SKM-1 (cell line): ENCODE results near the gene IFITM5.

ENCODE experiments used
- DNase-seq: peaks from one replicate; lab custom pipeline; 2025; ENCODE audit not compliant: unreplicated experiment; lab: John Stamatoyannopoulos, UW

IFITM5 gene

DNA sequence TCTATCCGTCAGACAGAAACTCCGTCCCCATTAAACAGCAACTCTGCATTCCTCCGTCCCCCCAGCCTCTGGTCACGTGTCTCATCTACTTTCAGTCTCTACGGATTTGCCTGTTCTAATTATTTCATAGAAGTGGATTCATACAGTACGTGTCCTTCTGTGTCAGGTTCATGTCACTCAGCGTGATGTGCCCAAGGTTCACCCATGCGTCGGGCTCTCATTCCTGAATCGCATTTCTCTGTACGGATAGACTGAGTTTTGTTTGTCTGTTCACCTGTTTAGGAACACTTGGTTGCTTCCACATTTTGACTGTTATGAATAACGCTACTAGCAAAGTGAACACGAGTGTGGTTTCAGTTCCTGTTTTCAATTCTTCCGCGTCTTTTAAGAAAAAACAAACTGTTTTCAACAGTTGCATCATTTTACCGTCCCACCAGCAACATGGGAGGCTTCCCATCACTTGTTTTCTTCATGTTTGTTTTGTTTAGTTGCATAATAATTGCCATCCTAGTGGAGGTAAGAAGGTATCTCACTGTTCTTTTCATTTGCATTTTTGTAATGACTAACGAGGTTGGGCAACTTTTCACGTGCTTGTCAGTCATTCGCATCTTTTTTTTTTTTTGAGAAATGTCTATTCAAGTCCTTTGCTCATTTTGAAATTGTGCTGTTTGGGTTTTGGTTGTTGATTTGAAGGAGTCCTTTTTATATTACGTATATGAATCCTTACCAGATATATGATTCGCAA, 30.0 kb downstream of the IFITM5 start:
- peak; percentile 82 for DNase-seq

- peak; percentile 78 for DNase-seq
Observed at GRCh38 chr11:268716-269145, 30.6 kb downstream of the IFITM5 start.

GRCh38 chr11:267491-267994, 31.8 kb downstream of the IFITM5 start:
- peak; percentile 37 for DNase-seq

DNA sequence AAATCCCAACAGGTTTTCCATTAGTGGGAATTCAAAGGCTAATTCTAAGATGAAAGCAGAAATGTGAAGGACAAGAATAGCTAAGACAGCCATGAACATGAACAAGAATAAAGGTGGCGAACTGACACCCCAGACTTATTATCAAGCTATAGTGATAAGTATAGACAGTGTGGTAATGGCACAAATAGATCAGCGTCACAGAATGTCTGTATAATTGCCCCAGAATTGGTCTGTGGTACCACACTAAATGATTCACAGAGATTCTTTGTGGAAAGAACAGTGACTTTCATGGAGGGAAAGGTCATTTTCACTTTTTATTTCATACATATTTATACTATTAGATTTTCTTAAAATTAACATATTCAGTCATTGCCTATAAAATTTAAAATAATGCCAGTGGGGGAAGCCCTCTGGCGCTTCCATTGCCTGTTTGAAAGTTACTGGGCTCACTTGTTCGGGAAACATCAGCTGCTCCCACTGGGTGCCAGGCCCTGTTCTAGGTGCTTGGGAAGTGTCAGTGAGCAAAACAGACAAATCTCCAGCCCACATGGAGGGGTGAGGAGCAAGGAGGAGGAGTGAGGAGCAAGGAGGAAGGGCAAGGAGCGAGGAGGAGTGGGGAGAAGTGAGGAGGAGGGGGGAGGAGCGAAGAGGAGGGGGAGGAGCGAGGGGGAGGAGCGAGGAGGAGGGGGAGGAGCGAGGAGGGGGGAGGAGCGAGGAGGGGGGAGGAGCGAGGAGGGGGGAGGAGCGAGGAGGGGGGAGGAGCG, 32.5 kb downstream of the IFITM5 start:
- peak; percentile 61 for DNase-seq

- DNase-seq = no peak
Observed at GRCh38 chr11:261624-262023, 37.7 kb downstream of the IFITM5 start.

GRCh38 chr11:259413-259812, 39.9 kb downstream of the IFITM5 start:
- no peak for DNase-seq

DNA sequence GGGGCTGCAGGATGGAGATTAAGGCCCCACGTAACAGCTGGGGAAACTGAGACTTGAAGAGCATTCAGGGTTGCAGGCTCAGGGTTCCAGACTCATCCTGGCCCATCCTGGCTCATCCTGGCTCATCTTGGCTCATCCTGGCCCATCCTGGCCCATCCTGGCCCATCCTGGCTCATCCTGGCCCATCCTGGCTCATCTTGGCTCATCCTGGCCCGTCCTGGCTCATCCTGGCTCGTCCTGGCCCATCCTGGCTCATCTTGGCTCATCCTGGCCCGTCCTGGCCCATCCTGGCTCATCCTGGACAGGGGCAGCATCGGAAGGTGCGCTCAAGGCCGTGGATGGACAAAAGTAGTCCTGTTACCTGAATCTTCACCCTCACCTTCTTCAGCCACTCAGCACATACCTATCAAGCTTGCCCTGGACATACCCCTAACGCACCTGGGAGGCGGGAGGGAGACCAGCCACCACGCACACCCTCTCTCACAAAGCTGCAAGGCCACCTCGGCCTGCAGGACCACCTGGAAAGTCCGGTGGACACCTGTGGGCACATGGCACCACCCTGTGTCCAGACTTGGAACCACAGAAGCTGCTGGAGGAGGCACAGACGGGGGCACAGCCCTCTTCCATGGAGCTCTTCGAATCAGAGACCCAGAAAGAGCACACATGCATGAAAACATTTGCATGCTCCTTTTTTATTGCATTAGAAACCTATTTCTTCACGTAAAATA, 41.4 kb downstream of the IFITM5 start:
- no peak for DNase-seq

- no peak for DNase-seq
Observed at GRCh38 chr11:256952-257737, 42.2 kb downstream of the IFITM5 start.

GRCh38 chr11:255816-256215, 43.5 kb downstream of the IFITM5 start:
- DNase-seq = no peak

- DNase-seq = no peak
Observed at GRCh38 chr11:255176-255575, 44.1 kb downstream of the IFITM5 start.

- DNase-seq = no peak
Observed at GRCh38 chr11:253886-254270, 45.4 kb downstream of the IFITM5 start.

GRCh38 chr11:253160-253885, 46.0 kb downstream of the IFITM5 start:
- no peak for DNase-seq

- DNase-seq = no peak
Observed at GRCh38 chr11:252666-253065, 46.7 kb downstream of the IFITM5 start.

DNA sequence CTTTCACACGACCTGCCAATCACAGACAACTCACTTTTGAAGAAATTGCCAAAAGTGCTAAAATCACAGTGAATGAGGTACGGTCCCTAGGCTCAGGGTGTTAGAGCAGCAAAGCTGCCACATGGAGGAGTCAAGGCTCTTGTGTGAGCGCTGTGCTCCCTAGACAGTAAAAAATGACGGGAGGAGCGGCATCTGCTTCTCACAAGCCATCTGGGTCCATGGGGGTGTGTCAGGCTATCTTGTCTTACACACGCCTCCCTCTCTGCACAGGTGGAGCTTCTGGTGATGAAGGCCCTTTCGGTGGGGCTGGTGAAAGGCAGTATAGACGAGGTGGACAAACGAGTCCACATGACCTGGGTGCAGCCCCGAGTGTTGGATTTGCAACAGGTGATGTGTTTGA, 47.8 kb downstream of the IFITM5 start:
- DNase-seq = no peak

GRCh38 chr11:250740-251299, 48.5 kb downstream of the IFITM5 start:
- peak; percentile 22 for DNase-seq

DNA sequence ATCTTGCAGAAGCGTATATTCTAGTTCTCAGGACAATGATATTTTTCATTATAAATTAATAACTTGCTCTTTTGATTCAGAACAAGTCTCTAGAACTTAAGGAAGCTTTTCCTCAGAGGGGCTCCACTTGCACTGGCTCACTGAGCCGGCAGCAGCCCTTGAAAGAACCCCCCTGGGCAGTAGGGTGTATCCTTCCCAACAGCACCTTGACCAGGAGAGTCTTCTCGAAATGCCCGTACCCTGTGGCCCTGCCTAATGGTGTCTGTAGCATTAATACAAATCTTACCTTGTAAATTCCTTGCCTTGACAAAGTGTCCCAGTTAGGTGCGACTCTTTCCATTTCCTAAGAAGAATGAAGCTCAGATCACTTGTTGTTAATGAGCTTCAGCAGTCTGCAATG, 49.1 kb downstream of the IFITM5 start:
- no peak for DNase-seq

DNA sequence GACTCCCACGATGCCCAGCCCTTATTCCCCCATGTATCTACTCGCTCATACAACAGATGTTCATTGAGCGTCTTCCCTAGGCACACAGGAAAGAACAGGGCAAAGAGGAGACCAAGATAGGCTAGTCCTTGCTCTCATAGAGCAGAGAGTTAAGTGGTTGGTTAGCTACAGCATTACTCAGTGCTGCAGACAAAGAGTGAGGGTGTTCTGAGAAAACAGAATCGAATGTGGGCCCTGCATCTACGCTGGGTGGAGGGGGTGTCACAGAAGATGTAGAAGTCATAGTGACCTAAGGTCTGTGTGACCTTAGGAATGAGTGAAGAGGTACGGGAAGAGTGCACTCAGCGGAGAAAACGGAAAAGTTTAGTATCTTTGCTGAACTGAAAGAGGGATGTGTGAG, 50.3 kb downstream of the IFITM5 start:
- DNase-seq = no peak
